Measurements from ENCODE around the gene AFM. TPM values are rescaled to one million over a fixed set of nuclear protein-coding genes. Genes with fewer than 3 reads are reported as not detected.

AFM gene
- total and polyA plus RNA-seq, 2 donors (not counting 1 experiment from before 2014, with no cell fraction given): not detected

GRCh38 chr4:73460913-73461522, 20.5 kb upstream of the AFM start:
- DNase-seq (no peak), ATAC-seq (ENCODE audit: low read depth) (no peak)
- Mint-ChIP-seq H3K27ac (no peak overlapping the region), H3K4me1 (no peaks in the 10 kb centered on the region), H3K27me3 (peaks cover 13% of the 10 kb centered on the region), H3K4me3 (no peak overlapping the region), H3K9me3 (ENCODE audit: insufficient read depth) (no peaks in the 10 kb centered on the region)
- H2AFZ ChIP-seq (ENCODE audit: insufficient read depth, low read depth, low read length, poor library complexity, severe bottlenecking): no peak overlapping the region
- H3K4me2 ChIP-seq (replicated peaks; ENCODE audit: low read depth, low read length, poor library complexity, severe bottlenecking): no peak overlapping the region
- no peaks in the 10 kb centered on the region for H3K79me2 ChIP-seq (ENCODE audit: control insufficient read depth, insufficient read depth, low read length)
- intact Hi-C loops (cut with micrococcal nuclease): no loop called here
- H4K20me1 ChIP-seq (ENCODE audit: control insufficient read depth, insufficient read depth, low read length, poor library complexity, severe bottlenecking): no peaks in the 10 kb centered on the region
- H3K27ac ChIP-seq (ENCODE audit: low read length in 2 of 2): no peak overlapping the region
- no peaks in the 10 kb centered on the region for H3K36me3 ChIP-seq (replicated peaks in 1 of 2; ENCODE audit: control extremely low read depth in 1 of 2, control insufficient read depth in 1 of 2, extremely low read depth in 1 of 2, insufficient read depth in 2 of 2, low read length in 1 of 2)
- 80% methylated on average over 1 of the region's 4 CpGs for WGBS (ENCODE audit: insufficient coverage)
- TF ChIP-seq EZH2 (IDR thresholded peaks at IDR 0.05; ENCODE audit: borderline replicate concordance, insufficient read depth, low read depth, low read length, poor library complexity, severe bottlenecking): no peak
- TF ChIP-seq CTCF (IDR thresholded peaks at IDR 0.05): no peak
- H3K9me3 ChIP-seq (ENCODE audit: control extremely low read depth in 1 of 3, control insufficient read depth in 2 of 3, insufficient read depth in 1 of 3, low read length in 2 of 3): no peaks in the 10 kb centered on the region
- POLR2A ChIA-PET: no interaction called here
- CTCF ChIA-PET: no interaction called here
- no peaks in the 10 kb centered on the region for H3K27me3 ChIP-seq (replicated peaks in 1 of 4; ENCODE audit: control extremely low read depth in 1 of 4, control insufficient read depth in 3 of 4, insufficient read depth in 4 of 4, low read length in 3 of 4)
- no peaks in the 10 kb centered on the region for H3K4me1 ChIP-seq (ENCODE audit: control insufficient read depth in 2 of 2, insufficient read depth in 2 of 2, low read length in 2 of 2)
- H3K4me3 ChIP-seq (ENCODE audit: control extremely low read depth in 1 of 5, extremely low read depth in 1 of 5, insufficient read depth in 1 of 5, low read depth in 2 of 5, low read length in 4 of 5): no peak overlapping the region
- H3K9ac ChIP-seq (ENCODE audit: low read length): no peak overlapping the region

- Histone ChIP-seq H2AFZ (ENCODE audit: insufficient read depth, low read depth, low read length, poor library complexity, severe bottlenecking) (no peak overlapping the region), H3K4me1 (ENCODE audit: control insufficient read depth in 2 of 2, insufficient read depth in 2 of 2, low read length in 2 of 2) (no peaks in the 10 kb centered on the region), H3K36me3 (replicated peaks in 1 of 2; ENCODE audit: control extremely low read depth in 1 of 2, control insufficient read depth in 1 of 2, extremely low read depth in 1 of 2, insufficient read depth in 2 of 2, low read length in 1 of 2) (no peaks in the 10 kb centered on the region), H3K79me2 (ENCODE audit: control insufficient read depth, insufficient read depth, low read length) (no peaks in the 10 kb centered on the region), H3K4me2 (replicated peaks; ENCODE audit: low read depth, low read length, poor library complexity, severe bottlenecking) (no peak overlapping the region), H3K9ac (ENCODE audit: low read length) (no peak overlapping the region), H3K9me3 (ENCODE audit: control extremely low read depth in 1 of 3, control insufficient read depth in 2 of 3, insufficient read depth in 1 of 3, low read length in 2 of 3) (no peaks in the 10 kb centered on the region), H3K4me3 (ENCODE audit: control extremely low read depth in 1 of 5, extremely low read depth in 1 of 5, insufficient read depth in 1 of 5, low read depth in 2 of 5, low read length in 4 of 5) (no peak overlapping the region), H3K27me3 (replicated peaks in 1 of 4; ENCODE audit: control extremely low read depth in 1 of 4, control insufficient read depth in 3 of 4, insufficient read depth in 4 of 4, low read length in 3 of 4) (no peaks in the 10 kb centered on the region), H3K27ac (ENCODE audit: low read length in 2 of 2) (no peak overlapping the region), H4K20me1 (ENCODE audit: control insufficient read depth, insufficient read depth, low read length, poor library complexity, severe bottlenecking) (no peaks in the 10 kb centered on the region)
- H3K27ac Mint-ChIP-seq: no peak overlapping the region
- H3K27me3 Mint-ChIP-seq: peaks cover 15% of the 10 kb centered on the region
- H3K9me3 Mint-ChIP-seq (ENCODE audit: insufficient read depth): peaks cover 11% of the 10 kb centered on the region
- ATAC-seq (ENCODE audit: low read depth): no peak
- ChIA-PET CTCF (interaction anchor here (1.2 kb wide), 1 partner anchor 20 kb away, joined by 3 read pairs; no protein-coding TSS in a partner anchor), POLR2A (no interaction called here)
- H3K4me3 Mint-ChIP-seq: no peak overlapping the region
- intact Hi-C loops (cut with micrococcal nuclease): no loop called here
- DNase-seq: no peak
- TF ChIP-seq EZH2 (IDR thresholded peaks at IDR 0.05; ENCODE audit: borderline replicate concordance, insufficient read depth, low read depth, low read length, poor library complexity, severe bottlenecking) (no peak), CTCF (IDR thresholded peaks at IDR 0.05) (no peak)
- WGBS (ENCODE audit: insufficient coverage): no CpG with 5 or more reads among the region's 3 CpGs
- no peaks in the 10 kb centered on the region for H3K4me1 Mint-ChIP-seq
Measured at GRCh38 chr4:73468170-73468569, 13.4 kb upstream of the AFM start.
